H9 (cell line): ENCODE results near the gene RERE. TPM values are rescaled to one million over a fixed set of nuclear protein-coding genes. Genes with fewer than 3 reads are reported as not detected.

ENCODE experiments used
- DNase-seq: peaks from one replicate; pipeline ENCODE4 v3.0.0-alpha.2; 2017
- H2AFZ ChIP-seq: one replicate; pipeline ENCODE4 v1.6.1; 2013; ENCODE audit warnings: mild to moderate bottlenecking, low read length, control low read depth, moderate library complexity
- H2AK5ac ChIP-seq: 2 replicates; pipeline ENCODE4 v1.6.1; 2013; ENCODE audit warnings: low read length, control low read depth, mixed read lengths; ENCODE audit not compliant: insufficient read length
- H2BK120ac ChIP-seq: one replicate; pipeline ENCODE4 v1.6.1; 2013; ENCODE audit warnings: low read depth, mild to moderate bottlenecking, low read length, control low read depth, inconsistent platforms; ENCODE audit not compliant: poor library complexity, severe bottlenecking
- H2BK12ac ChIP-seq: 2 replicates; pipeline ENCODE4 v1.6.1; 2013; ENCODE audit warnings: low read length, control low read depth, mixed read lengths, low read depth; ENCODE audit not compliant: insufficient read length
- H2BK15ac ChIP-seq: 2 replicates; pipeline ENCODE4 v1.6.1; 2013; ENCODE audit warnings: low read depth, low read length, control low read depth
- H2BK20ac ChIP-seq: one replicate; pipeline ENCODE4 v1.6.1; 2013; ENCODE audit warnings: low read depth, mild to moderate bottlenecking, low read length, control low read depth, inconsistent platforms; ENCODE audit not compliant: poor library complexity, severe bottlenecking
- H2BK5ac ChIP-seq: 2 replicates; pipeline ENCODE4 v1.6.1; 2013; ENCODE audit warnings: low read length, control low read depth, mixed read lengths; ENCODE audit not compliant: insufficient read length
- H3K14ac ChIP-seq: 2 replicates; pipeline ENCODE4 v1.6.1; 2013; ENCODE audit warnings: low read length, control low read depth; ENCODE audit not compliant: insufficient read depth
- H3K18ac ChIP-seq: 2 replicates; pipeline ENCODE4 v1.6.1; 2013; ENCODE audit warnings: low read depth, mild to moderate bottlenecking, mixed read lengths, low read length, control low read depth; ENCODE audit not compliant: insufficient read length
- H3K23ac ChIP-seq: 2 replicates; pipeline ENCODE4 v1.6.1; 2013; ENCODE audit warnings: low read length, control low read depth, mixed read lengths, low read depth; ENCODE audit not compliant: insufficient read length
- H3K23me2 ChIP-seq: 2 replicates; pipeline ENCODE4 v1.6.1; 2013; ENCODE audit warnings: low read depth, mild to moderate bottlenecking, mixed read lengths, low read length, control low read depth; ENCODE audit not compliant: insufficient read length, poor library complexity, severe bottlenecking
- H3K27ac ChIP-seq: 2 replicates; pipeline ENCODE4 v1.5.1; 2013; ENCODE audit warnings: low read length, control low read depth, mixed read lengths, low read depth; ENCODE audit not compliant: insufficient read length
- H3K27me3 ChIP-seq: 2 replicates; pipeline ENCODE4 v1.6.1; 2013; ENCODE audit warnings: low read length, control low read depth, inconsistent platforms; ENCODE audit not compliant: insufficient read depth
- H3K4ac ChIP-seq: 2 replicates; pipeline ENCODE4 v1.6.1; 2013; ENCODE audit warnings: low read depth, mild to moderate bottlenecking, control low read depth, inconsistent platforms, low read length, moderate library complexity
- H3K4me1 ChIP-seq: 2 replicates; pipeline ENCODE4 v1.6.1; 2013; ENCODE audit warnings: low read length, control low read depth, inconsistent platforms; ENCODE audit not compliant: insufficient read depth
- H3K4me2 ChIP-seq: 2 replicates; pipeline ENCODE4 v1.6.1; 2013; ENCODE audit warnings: low read length, control low read depth, mixed read lengths; ENCODE audit not compliant: insufficient read length, insufficient read depth
- H3K56ac ChIP-seq: 2 replicates; pipeline ENCODE4 v1.6.1; 2013; ENCODE audit warnings: low read depth, mild to moderate bottlenecking, mixed read lengths, low read length, control low read depth; ENCODE audit not compliant: insufficient read length
- H3K79me1 ChIP-seq: 2 replicates; pipeline ENCODE4 v1.6.1; 2013; ENCODE audit warnings: low read depth, mild to moderate bottlenecking, moderate library complexity, low read length, control low read depth, inconsistent platforms; ENCODE audit not compliant: insufficient read depth, poor library complexity, severe bottlenecking
- H3K79me2 ChIP-seq: 2 replicates; pipeline ENCODE4 v1.6.1; 2013; ENCODE audit warnings: low read length, control low read depth, inconsistent platforms; ENCODE audit not compliant: insufficient read depth
- H3K9ac ChIP-seq: 2 replicates; pipeline ENCODE4 v1.6.1; 2013; ENCODE audit warnings: low read length, control low read depth, mixed read lengths; ENCODE audit not compliant: insufficient read length; ENCODE audit errors: extremely low read depth
- H3K9me3 ChIP-seq: one replicate; pipeline ENCODE4 v1.6.1; 2013; ENCODE audit warnings: low read depth, low read length, inconsistent platforms; ENCODE audit not compliant: control insufficient read depth
- H3T11ph ChIP-seq: one replicate; pipeline ENCODE4 v1.6.1; 2013; ENCODE audit warnings: mild to moderate bottlenecking, low read length, control low read depth, inconsistent platforms
- H4K20me1 ChIP-seq: one replicate; pipeline ENCODE4 v1.6.1; 2013; ENCODE audit not compliant: control insufficient read depth, insufficient read length, insufficient read depth
- H4K5ac ChIP-seq: 2 replicates; pipeline ENCODE4 v1.6.1; 2013; ENCODE audit warnings: low read depth, mild to moderate bottlenecking, mixed read lengths, low read length, control low read depth; ENCODE audit not compliant: insufficient read length
- H4K8ac ChIP-seq: replicated peaks from 2 replicates; pipeline ENCODE4 v1.6.1; 2013; ENCODE audit warnings: low read length, control low read depth, mixed read lengths, low read depth; ENCODE audit not compliant: insufficient read length
- H4K91ac ChIP-seq: 2 replicates; pipeline ENCODE4 v1.6.1; 2013; ENCODE audit warnings: low read depth, mild to moderate bottlenecking, moderate library complexity, mixed read lengths, low read length, control low read depth; ENCODE audit not compliant: insufficient read length
- H3K27ac Mint-ChIP-seq, 3 experiments: 2 replicates in 2 of 3; 3 replicates in 1 of 3; pipeline ENCODE4 v1.8.0; 2020 to 2021; ENCODE audit warnings: mixed read lengths in 3 of 3, mild to moderate bottlenecking in 1 of 3, moderate library complexity in 1 of 3
- H3K27me3 Mint-ChIP-seq: 2 replicates; pipeline ENCODE4 v1.8.0; 2021; ENCODE audit warnings: low read depth, mild to moderate bottlenecking, moderate library complexity, mixed read lengths
- H3K36me3 Mint-ChIP-seq, 3 experiments: 2 replicates in 2 of 3; 3 replicates in 1 of 3; pipeline ENCODE4 v1.8.0; 2020 to 2021; ENCODE audit warnings: low read depth in 3 of 3, mixed read lengths in 3 of 3; ENCODE audit not compliant: insufficient read depth in 1 of 3
- H3K4me1 Mint-ChIP-seq, 2 experiments: 2 replicates each; pipeline ENCODE4 v1.8.0; 2020; ENCODE audit warnings: mixed read lengths in 2 of 2
- H3K4me3 Mint-ChIP-seq, 2 experiments: 2 replicates in 1 of 2; 3 replicates in 1 of 2; pipeline ENCODE4 v1.8.0; 2020 to 2021; ENCODE audit warnings: mild to moderate bottlenecking in 2 of 2, mixed read lengths in 2 of 2, moderate library complexity in 1 of 2
- H3K9me3 Mint-ChIP-seq, 2 experiments: 2 replicates in 1 of 2; 3 replicates in 1 of 2; pipeline ENCODE4 v1.8.0; 2020; ENCODE audit warnings: mild to moderate bottlenecking in 2 of 2, mixed read lengths in 2 of 2, moderate library complexity in 1 of 2
- CTCF ChIP-seq: fragments of 200-600 bp; sonication (generic); conservative IDR thresholded peaks from 3 replicates; pipeline ENCODE4 v1.8.0; 2021; ENCODE audit warnings: antibody characterized with exemption, mild to moderate bottlenecking
- WGBS: extraction: QIAGEN DNeasy Blood & Tissue Kit; methylation state at CpG from one replicate; pipeline ENCODE4 v1.1.7; 2013; ENCODE audit warnings: missing lambda C conversion rate, low lambda C conversion rate, mixed read lengths; ENCODE audit not compliant: insufficient read length; ENCODE audit errors: extremely low coverage; 5-methylcytosine and 5-hydroxymethylcytosine counted together
- total RNA-seq: library from RNA; stranded (reverse); gene quantifications from 2 replicates; pipeline ENCODE4 v1.2.1, GENCODE V29; 2021

RERE gene
- total RNA-seq, 1 experiment from 2014 or later: 103 TPM

- H3K4me1 Mint-ChIP-seq: peaks cover 55 to 61% of the 10 kb centered on the region in 2 experiments
These were observed 433.4 kb downstream of the RERE start for GRCh38 chr1:8384088-8384487.

More at GRCh38 chr1:8384088-8384487, 433.4 kb downstream of the RERE start:
- H3K4me1 ChIP-seq: no peaks in the 10 kb centered on the region; the same call in 1 of the 2 replicates
- no peaks in the 10 kb centered on the region for H3K27me3 Mint-ChIP-seq
- no peaks in the 10 kb centered on the region for H3K27me3 ChIP-seq
- no peaks in the 10 kb centered on the region for H3K9me3 ChIP-seq
- H3K9ac ChIP-seq: no peak overlapping the region
- H2BK120ac ChIP-seq: no peak overlapping the region
- no peak overlapping the region for H4K91ac ChIP-seq
- H3K18ac ChIP-seq: no peak overlapping the region
- no peak overlapping the region for H3K27ac ChIP-seq
- no peak for DNase-seq
- no peak overlapping the region for H3K56ac ChIP-seq
- H2BK12ac ChIP-seq: no peak overlapping the region
- no peak overlapping the region for H3K14ac ChIP-seq
- no peaks in the 10 kb centered on the region for H3K23me2 ChIP-seq
- H3K4me2 ChIP-seq: no peak overlapping the region
- WGBS: no CpG with 5 or more reads among the region's 6 CpGs
- no peak overlapping the region for H2BK15ac ChIP-seq
- no peak overlapping the region for H2AK5ac ChIP-seq
- H4K8ac ChIP-seq: no peak overlapping the region
- peaks cover 4 to 16% (median 9%) of the 10 kb centered on the region in 3 experiments; a peak in 5 of 7 replicates for H3K36me3 Mint-ChIP-seq
- H3K4me3 Mint-ChIP-seq: no peak overlapping the region
- no peak overlapping the region for H3K23ac ChIP-seq
- H3K79me2 ChIP-seq: peaks cover 4% of the 10 kb centered on the region; the same call in 1 of the 2 replicates
- H3K9me3 Mint-ChIP-seq: no peaks in the 10 kb centered on the region
- H3K79me1 ChIP-seq: peaks cover 4% of the 10 kb centered on the region
- no peak overlapping the region for H2BK20ac ChIP-seq
- peak overlapping the region in 2 of 3 experiments; percentile 24 to 25; a peak in 1 of 7 replicates for H3K27ac Mint-ChIP-seq
- H4K5ac ChIP-seq: no peak overlapping the region
- H4K20me1 ChIP-seq: no peaks in the 10 kb centered on the region
- TF ChIP-seq CTCF: no peak
- H2BK5ac ChIP-seq: no peak overlapping the region
- no peak overlapping the region for H3T11ph ChIP-seq
- no peak overlapping the region for H2AFZ ChIP-seq
- H3K4ac ChIP-seq: no peak overlapping the region
